OCI-LY3 (cell line): ENCODE results near the gene DACT2.

Experiments used
- H2AFZ ChIP-seq: fragments of 200-600, 300-600 bp; shearing (Covaris generic); 2 replicates; pipeline ENCODE4 v1.6.0; 2014; ENCODE audit warnings: antibody characterized with exemption, low read depth, low read length
- H3K27ac ChIP-seq: fragments of 200-600, 300-600 bp; sonication (generic); 2 replicates; pipeline ENCODE4 v1.5.1; 2014; ENCODE audit warnings: mild to moderate bottlenecking, low read length, moderate library complexity, mixed read lengths
- H3K27me3 ChIP-seq: fragments of 200-600, 300-600 bp; sonication (generic); 2 replicates; pipeline ENCODE4 v1.6.1; 2014; ENCODE audit warnings: low read depth, low read length, mixed read lengths
- H3K36me3 ChIP-seq: fragments of 200-600, 300-600 bp; sonication (generic); replicated peaks from 2 replicates; pipeline ENCODE3; 2014; ENCODE audit warnings: low read depth, low read length, mixed read lengths
- H3K4me1 ChIP-seq: fragments of 300-600, 200-600 bp; sonication (generic); 2 replicates; pipeline ENCODE4 v1.6.1; 2014; ENCODE audit warnings: low read length, mixed read lengths
- H3K4me2 ChIP-seq: fragments of 200-600, 300-600 bp; sonication (generic); 2 replicates; pipeline ENCODE4 v1.6.1; 2014; ENCODE audit warnings: low read length, mixed read lengths
- H3K4me3 ChIP-seq: fragments of 300-600, 200-600 bp; sonication (generic); 2 replicates; pipeline ENCODE4 v1.5.1; 2014; ENCODE audit warnings: antibody characterized with exemption, mild to moderate bottlenecking, low read length, moderate library complexity
- H3K79me2 ChIP-seq: fragments of 300-600, 200-600 bp; shearing (Covaris generic); 2 replicates; pipeline ENCODE4 v1.6.1; 2014; ENCODE audit warnings: mild to moderate bottlenecking, low read length, mixed read lengths
- H3K9ac ChIP-seq: fragments of 300-600, 200-600 bp; shearing (Covaris generic); 2 replicates; pipeline ENCODE4 v1.6.0; 2014; ENCODE audit warnings: mild to moderate bottlenecking, low read length, moderate library complexity
- H3K9me3 ChIP-seq: fragments of 200-600, 300-600 bp; shearing (Covaris generic); 2 replicates; pipeline ENCODE4 v1.6.1; 2014; ENCODE audit warnings: low read length, mixed read lengths; ENCODE audit not compliant: insufficient read depth
- H4K20me1 ChIP-seq: fragments of 200-600, 300-600 bp; sonication (generic); 2 replicates; pipeline ENCODE4 v1.6.1; 2016; ENCODE audit warnings: low read length, mixed read lengths; ENCODE audit not compliant: insufficient read depth
- EZH2phosphoT487 ChIP-seq: fragments of 200-600 bp; shearing (Covaris generic); IDR thresholded peaks from 2 replicates; pipeline ENCODE4 v1.6.1; 2018; ENCODE audit warnings: antibody characterized with exemption, mixed run types, low read depth
- TF ChIP-seq, protein P1 (sequence below): fragments of 200-600, 300-600 bp; sonication (generic); IDR thresholded peaks from 2 replicates; pipeline ENCODE4 v1.5.1; 2014; ENCODE audit warnings: antibody characterized with exemption, low read length, low read depth

Gene DACT2

DNA sequence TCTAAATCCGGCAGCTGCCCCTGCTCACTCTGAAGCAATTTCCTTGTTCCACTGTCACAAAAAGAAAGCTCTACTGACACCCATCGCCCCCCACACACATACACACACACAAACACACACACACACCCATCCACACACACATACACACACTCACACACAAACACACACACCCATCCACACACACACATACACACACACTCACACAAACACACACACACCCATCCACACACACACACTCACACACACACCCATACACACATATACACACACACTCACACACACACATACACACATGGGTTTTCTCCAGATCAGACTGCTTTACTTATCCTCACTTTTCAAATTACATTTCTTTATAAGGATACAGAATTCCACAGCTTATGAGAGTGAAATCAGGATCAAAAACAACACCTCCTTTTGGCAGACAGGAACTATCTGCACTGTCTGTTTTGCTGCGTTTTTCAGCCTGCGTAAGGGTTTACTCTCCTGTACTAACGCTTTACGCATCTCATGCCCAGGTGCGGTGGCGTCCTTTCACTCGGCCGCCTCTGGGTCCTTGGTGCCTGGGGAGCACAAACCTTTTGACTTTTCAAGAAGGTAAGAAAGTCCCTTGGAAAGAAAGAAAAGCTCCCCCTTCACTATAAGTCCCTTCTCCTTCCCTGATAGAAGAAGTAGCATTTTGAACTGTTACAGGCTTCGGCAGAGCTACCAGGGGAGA is 8.0 kb downstream of the DACT2 start:
- H3K4me3 ChIP-seq: no peak overlapping the region
- H3K4me1 ChIP-seq: no peaks in the 10 kb centered on the region
- H3K27ac ChIP-seq: no peak overlapping the region
- no peaks in the 10 kb centered on the region for H4K20me1 ChIP-seq
- H3K79me2 ChIP-seq: no peaks in the 10 kb centered on the region
- TF ChIP-seq, protein P1, sequence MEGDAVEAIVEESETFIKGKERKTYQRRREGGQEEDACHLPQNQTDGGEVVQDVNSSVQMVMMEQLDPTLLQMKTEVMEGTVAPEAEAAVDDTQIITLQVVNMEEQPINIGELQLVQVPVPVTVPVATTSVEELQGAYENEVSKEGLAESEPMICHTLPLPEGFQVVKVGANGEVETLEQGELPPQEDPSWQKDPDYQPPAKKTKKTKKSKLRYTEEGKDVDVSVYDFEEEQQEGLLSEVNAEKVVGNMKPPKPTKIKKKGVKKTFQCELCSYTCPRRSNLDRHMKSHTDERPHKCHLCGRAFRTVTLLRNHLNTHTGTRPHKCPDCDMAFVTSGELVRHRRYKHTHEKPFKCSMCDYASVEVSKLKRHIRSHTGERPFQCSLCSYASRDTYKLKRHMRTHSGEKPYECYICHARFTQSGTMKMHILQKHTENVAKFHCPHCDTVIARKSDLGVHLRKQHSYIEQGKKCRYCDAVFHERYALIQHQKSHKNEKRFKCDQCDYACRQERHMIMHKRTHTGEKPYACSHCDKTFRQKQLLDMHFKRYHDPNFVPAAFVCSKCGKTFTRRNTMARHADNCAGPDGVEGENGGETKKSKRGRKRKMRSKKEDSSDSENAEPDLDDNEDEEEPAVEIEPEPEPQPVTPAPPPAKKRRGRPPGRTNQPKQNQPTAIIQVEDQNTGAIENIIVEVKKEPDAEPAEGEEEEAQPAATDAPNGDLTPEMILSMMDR: no peak
- TF ChIP-seq EZH2phosphoT487: no peak
- H3K27me3 ChIP-seq: no peaks in the 10 kb centered on the region
- no peak overlapping the region for H2AFZ ChIP-seq
- no peak overlapping the region for H3K9ac ChIP-seq
- H3K36me3 ChIP-seq: no peaks in the 10 kb centered on the region
- H3K9me3 ChIP-seq: no peaks in the 10 kb centered on the region
- H3K4me2 ChIP-seq: no peak overlapping the region

DNA sequence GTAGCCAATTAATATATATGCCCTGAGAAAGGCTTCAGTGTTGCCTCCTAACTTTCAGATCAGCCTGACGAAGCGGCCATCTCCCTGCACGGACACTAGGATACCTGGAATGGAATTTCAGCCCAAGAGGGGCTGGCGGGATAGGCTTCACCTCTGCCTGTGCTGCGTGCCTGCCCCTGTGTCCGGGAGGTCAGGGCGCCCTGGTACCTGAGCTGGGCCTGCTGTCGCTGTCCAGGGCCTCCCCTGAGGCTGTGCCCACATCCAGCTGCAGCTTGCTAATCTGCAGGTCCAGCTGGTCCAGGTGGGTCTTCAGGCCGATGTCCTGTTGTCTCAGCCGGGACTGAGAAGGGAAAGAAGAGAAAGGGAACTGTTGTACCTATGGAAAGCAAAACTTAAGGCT is 8.6 kb downstream of the DACT2 start:
- H3K27me3 ChIP-seq: no peaks in the 10 kb centered on the region
- no peaks in the 10 kb centered on the region for H3K36me3 ChIP-seq
- no peak overlapping the region for H3K4me2 ChIP-seq
- no peaks in the 10 kb centered on the region for H3K9me3 ChIP-seq
- no peaks in the 10 kb centered on the region for H4K20me1 ChIP-seq
- no peak overlapping the region for H3K27ac ChIP-seq
- TF ChIP-seq EZH2phosphoT487: no peak
- TF ChIP-seq, protein P1: no peak
- no peak overlapping the region for H3K9ac ChIP-seq
- H3K4me3 ChIP-seq: no peak overlapping the region
- no peaks in the 10 kb centered on the region for H3K4me1 ChIP-seq
- no peak overlapping the region for H2AFZ ChIP-seq
- no peaks in the 10 kb centered on the region for H3K79me2 ChIP-seq

DNA sequence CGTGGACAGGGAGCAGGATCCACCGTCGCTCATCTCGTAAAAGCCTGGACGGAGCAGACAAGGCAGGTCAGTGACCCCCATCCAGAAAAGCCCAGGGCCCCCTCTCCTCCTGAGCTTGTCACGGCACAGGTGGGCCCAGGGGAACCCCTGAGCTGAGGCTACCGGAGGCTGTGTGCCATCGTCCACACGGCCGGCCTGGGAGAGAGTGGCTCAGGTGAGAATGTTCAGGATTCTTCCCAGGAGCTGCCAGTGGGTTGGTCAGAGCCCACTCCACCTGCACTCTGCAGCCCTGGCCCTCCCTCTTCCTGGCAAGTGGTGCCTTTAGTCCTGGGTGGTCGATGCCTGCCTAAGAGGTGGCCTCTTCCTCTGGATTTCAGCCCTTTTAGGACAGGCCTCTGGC is 9.2 kb downstream of the DACT2 start:
- H3K9ac ChIP-seq: no peak overlapping the region
- H3K36me3 ChIP-seq: no peaks in the 10 kb centered on the region
- H3K4me2 ChIP-seq: no peak overlapping the region
- no peak overlapping the region for H3K27ac ChIP-seq
- TF ChIP-seq, protein P1: no peak
- TF ChIP-seq EZH2phosphoT487: no peak
- no peak overlapping the region for H3K4me3 ChIP-seq
- no peaks in the 10 kb centered on the region for H3K9me3 ChIP-seq
- no peaks in the 10 kb centered on the region for H4K20me1 ChIP-seq
- H2AFZ ChIP-seq: no peak overlapping the region
- no peaks in the 10 kb centered on the region for H3K79me2 ChIP-seq
- H3K27me3 ChIP-seq: no peaks in the 10 kb centered on the region
- H3K4me1 ChIP-seq: no peaks in the 10 kb centered on the region

DNA sequence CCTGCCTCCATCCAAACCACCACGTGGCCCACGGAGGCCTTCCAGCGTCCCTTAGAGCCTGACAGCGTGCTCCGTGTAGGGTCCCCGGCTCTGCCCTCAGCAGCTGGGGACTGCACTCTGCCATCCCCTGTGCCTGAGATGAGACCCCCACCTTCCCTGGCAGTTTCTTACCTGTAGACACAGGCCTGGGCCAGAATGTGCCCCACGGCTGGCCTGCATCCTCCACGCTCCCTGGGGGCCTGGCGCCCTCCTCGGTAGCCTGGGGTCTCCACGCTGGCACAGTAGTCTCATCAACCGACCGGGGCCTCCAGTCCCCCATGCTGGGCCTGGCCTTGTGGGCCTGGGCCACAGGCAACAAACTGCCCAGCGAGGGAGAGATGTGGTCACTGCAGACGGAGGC is 9.6 kb downstream of the DACT2 start:
- no peaks in the 10 kb centered on the region for H3K9me3 ChIP-seq
- H2AFZ ChIP-seq: no peak overlapping the region
- H3K27me3 ChIP-seq: no peaks in the 10 kb centered on the region
- no peaks in the 10 kb centered on the region for H3K79me2 ChIP-seq
- no peak overlapping the region for H3K4me3 ChIP-seq
- H3K4me1 ChIP-seq: no peaks in the 10 kb centered on the region
- no peak overlapping the region for H3K9ac ChIP-seq
- TF ChIP-seq, protein P1: no peak
- TF ChIP-seq EZH2phosphoT487: no peak
- no peaks in the 10 kb centered on the region for H4K20me1 ChIP-seq
- no peaks in the 10 kb centered on the region for H3K36me3 ChIP-seq
- no peak overlapping the region for H3K4me2 ChIP-seq
- no peak overlapping the region for H3K27ac ChIP-seq
